NCI-H1417 (cell line): ENCODE results near the gene NISCH.

Source experiments
- DNase-seq, 3 experiments: peaks; one replicate each; lab custom pipeline; 2025; lab: John Stamatoyannopoulos, UW

Gene NISCH

DNA sequence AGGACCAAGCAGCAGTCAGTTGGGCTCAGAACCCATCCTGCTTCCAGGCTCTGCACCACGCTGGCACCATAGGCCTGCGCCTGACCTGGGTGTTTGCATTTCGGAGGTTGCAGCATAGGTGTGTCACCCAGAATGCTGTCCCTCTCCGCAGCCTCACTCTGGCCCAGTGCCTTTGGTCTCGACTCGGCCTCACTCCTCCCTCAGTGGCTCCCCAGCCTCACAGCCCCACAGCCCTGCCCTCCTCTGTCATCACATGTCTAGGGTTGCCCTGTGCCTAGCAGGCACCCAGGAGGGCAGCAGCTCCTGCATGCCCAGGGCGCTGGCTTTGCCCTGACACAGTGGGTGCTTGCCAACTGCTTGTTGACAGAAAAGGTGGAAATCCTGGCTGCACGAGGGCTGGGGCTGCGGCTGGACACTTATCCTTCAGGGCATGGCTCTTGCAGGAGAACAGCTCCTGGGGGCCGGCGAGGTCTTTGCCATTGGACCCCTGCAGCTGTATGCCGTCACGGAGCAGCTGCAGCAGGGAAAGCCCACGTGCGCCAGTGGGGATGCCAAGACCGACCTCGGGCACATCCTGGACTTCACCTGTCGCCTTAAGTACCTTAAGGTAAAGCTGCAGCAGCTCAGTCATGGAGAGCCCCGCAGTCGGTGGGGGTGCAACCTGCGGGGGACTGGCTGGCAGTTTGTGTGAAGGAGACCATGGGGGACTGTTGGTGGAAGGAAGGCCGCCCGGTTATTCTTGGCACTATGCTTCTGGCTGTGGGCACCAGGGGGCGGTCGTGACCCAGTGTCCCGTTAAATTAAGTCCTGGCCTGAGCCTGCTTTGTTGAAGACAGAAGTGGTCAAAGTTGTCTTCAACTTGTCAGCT is 16.2 kb downstream of the NISCH start:
- DNase-seq = no peak

DNA sequence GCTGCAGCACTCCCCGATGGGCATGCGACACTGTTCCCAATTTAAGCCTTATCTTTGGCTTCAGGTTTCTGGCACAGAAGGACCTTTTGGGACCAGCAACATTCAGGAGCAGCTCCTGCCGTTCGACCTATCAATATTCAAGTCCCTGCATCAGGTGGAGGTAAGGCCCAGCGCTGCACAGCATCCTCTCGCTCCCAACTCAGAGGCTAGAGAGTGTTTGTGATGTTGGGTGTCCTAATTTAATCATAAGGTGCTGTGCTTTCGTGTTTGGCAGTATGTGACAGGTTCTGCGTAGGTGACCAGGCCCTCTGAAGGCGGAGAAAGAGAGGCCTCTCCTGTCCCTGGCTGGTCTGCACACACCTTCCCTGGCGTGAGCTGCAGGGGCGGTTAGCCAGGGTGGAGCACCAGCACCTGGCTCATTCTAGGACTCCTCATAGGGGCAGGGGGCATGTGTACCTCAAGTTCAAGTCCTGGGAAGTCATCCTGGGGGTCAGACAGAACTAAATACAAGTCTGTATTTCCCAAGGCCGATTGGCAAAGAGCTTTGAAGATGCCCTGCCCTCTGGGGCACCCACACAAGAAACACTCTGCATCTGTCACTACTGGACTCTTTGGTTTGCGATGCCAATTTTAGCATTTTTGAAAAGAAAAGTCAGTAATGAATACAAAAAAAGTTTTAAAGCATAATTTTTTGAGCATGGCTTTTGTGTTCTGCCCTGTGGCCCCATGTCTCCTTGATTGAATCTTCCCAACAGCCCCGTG is 17.0 kb downstream of the NISCH start:
- no peak for DNase-seq

DNA sequence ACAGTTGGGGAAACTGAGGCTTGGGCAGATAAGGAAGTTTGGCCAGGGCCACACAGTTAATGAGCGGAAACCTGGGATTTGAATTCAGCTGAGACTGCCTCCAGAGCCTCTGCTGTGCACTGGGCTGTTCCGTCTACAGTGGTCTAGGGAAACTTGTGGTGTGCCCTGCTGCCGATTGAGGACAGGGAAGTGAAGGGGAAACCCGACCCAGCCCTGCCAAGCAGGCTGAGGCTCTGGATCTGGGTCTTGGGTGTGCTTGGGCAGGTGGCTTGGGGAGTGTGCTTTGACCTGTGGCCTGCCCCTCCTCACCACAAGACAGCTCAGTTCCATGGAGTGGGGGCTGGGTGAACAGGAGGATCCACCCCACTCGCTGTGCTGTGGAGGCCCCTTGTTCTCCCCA is 17.6 kb downstream of the NISCH start:
- no peak for DNase-seq

DNA sequence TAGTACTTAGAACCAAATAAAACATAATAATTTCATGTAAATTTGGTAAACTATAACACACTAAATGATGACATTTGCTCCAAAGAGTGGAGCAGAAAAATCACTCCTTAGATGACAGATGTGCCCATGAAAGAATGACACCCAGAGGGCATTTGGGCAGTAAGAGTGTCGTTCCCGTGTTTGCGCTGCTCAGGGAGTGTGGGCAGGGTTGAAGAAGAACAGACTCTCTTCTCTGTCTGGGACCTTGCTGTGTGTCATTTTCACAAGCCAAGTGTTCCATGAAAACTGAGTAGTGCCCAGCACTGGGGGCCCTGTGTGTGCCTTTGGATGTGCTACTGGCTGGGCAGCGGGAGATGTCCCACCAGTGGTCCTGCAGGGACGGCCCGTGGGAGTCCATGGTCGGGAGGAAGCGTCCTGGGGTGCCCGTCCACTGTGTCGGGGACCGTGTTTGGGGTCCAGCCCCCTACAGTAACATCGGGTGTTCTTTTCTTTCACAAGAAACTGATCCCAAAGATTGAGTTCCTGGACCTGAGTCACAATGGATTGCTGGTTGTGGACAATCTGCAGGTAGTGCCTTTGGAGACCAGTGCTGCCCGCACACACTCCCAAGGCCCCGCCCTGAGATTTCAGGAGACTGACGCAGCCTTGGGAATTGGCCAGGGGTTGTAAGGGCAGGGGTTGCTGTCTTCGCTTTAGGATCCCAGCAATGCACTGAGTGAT is 21.8 kb downstream of the NISCH start:
- DNase-seq = no peak

GRCh38 chr3:52477796-52478095 is 22.3 kb downstream of the NISCH start:
- no peak for DNase-seq

DNA sequence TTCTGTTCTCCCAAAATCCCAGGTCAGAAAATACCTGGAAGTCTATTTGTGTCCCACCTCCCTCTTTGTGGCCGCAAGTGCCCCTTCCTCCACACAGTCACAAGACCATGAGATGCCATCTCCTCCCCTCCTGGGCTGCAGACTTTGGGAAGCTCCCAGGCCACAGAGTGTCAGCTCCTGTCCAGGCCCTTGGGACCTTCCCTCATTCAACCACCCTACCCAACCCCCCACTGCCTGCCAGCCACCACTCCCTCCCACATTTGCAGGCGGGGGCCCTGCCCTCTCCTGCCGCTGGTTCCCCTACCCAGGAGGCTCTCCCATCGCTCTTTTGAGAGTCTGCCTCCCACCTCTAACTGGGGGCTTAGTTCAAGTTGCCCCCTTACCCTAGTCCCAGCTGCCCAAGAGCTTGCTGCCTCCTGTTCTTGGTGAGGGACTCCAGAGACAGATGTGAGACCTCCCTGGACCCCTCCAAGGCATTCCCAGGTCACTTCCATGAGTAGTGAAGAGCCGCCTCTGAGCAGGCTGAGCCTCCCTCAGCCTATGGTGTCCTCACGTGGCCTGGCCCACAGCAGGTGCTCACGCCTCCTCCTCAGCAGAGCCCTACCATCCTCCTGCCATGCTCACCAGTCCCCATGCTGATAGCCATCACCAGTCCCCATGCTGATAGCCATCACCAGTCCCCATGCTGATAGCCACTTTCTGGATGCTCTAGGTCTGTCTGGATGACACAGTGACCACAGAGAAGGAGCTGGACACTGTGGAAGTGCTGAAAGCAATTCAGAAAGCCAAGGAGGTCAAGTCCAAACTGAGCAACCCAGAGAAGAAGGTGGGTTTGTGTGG is 23.9 kb downstream of the NISCH start:
- no peak for DNase-seq

DNA sequence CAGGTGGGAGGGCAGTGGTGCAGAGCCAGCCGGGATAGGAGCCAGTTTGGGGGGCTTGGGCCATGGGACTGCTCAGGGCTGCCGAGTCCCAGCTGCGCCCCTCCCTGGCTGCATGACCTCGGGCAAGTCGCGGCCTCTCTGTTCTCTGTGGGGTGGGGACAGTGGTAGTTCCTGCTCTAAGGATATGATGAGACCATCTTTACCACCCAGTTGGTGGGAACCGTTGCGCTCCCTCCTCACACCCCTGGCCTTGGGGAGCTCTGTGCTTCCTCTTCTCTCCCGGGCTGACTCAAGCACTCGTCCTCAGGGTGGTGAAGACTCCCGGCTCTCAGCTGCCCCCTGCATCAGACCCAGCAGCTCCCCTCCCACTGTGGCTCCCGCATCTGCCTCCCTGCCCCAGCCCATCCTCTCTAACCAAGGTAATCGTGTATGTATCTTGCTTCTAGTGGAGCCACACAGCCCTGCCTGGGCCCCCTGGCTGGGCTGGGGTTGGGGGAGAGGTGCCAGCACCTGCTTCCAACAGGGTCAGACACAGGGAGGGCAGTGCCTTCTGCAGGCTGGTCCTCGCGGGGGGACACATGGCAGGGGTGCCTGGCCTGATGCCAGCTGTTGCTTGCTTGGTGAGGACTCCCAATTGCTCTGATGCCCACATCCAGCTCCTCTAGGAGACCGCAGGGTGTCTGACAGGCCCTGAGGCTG is 24.6 kb downstream of the NISCH start:
- DNase-seq = no peak

DNA sequence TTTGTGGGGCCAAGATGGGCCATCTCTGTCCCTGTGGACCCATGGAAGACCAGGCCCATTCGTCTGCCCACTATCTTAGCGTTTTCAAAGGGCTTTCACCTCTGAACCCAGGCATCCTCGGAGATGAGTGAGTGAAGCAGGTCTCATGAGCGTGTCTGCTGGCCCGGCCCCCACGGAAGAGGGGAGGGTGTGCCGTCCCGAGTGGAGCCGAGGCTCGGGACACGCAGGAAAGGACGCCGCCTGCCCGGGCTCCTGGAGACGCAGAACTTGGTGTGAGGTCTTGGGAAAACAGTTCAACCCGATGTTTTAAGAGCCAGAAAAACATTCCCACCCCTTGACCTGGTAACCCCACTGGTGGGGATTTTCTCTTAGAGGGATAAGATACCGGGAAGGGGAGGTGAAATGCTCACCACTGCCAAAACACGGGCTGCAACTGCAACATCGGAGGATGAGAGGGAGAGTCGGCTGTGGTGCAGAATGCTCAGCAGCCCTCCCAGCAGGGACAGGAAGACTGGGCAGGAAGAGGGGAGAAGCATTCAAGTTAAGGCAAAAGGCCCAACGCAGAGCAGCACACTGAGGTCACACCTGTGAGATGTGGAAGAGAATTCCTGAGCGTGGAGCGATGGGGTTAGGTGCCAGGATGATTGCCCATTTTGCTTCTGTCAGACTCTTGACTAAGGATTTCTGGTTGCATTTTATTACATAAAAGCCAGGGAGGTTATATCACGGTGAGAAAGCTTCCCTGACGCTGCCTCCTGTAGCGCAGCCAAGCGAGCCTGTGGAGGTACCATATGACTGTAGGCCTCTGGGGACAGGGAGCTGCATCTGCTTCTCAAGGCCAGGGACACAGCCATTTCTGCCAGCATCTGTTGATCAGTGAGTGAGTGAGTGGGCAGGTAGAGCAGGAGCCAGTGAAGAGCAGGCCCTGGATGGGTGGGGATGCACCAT is 25.6 kb downstream of the NISCH start:
- DNase-seq = no peak

GRCh38 chr3:52481819-52482521 is 26.6 kb downstream of the NISCH start:
- peak in 1 of 3 experiments; percentile 2 for DNase-seq

DNA sequence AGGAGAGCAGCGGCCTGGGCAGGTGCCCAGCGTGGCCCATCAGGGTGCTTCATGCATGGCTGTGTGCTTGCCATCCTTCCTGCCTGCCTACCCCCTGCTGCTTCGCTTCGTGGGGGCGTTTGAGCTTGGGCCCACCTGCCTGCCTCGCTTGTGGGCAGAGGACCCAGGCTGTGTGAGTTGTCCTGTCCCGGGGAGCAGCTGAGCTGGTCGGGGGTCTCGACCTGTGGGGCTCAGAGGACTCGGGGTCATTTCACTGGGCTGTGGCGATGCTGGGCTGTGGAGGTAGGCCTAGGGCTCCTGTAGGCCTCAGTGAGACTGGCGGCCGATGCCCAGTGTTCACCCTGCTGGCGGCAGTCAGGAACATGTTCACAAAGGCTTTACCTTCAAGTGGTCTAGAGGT is 27.7 kb downstream of the NISCH start:
- DNase-seq = no peak

- no peak for DNase-seq
Measured at GRCh38 chr3:52483577-52484381, 28.4 kb downstream of the NISCH start.

DNA sequence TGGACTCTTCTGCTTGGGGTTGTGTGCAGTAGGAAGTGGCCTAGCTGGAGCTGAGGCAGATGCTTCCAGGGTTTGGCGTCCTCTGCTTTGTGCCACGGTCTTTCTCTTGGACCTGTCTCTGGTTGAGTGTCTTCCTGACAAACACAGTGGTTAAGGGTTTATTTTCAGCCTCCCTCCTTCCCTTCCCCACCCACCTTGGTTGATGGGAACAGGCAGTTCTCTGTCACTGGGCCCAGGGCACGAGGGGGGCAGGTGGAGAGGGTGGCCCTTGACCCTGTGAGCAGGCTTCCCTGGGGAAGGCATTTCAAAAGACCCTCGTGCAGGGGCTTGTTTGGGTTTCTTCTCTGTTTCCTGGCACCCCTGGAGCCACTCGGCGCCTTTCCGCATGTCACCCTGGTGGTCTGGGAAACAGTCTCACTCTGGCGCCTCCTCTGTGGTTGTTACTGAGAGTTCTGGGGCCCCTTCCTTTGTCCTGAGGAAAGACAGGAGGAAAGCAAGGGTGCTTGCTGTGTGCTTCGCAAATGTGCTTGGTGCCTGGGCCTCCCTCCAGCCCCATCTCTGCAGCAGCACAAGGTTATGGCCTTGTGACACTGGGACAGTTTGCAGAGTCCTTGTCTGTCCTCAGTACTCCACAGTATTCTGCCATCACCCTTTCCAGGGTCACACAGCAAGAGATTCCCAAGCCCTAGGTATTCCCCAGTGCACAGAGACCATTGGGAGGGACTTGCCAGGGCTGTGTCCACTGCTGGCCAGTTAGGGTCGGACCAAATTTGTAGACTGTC is 29.5 kb downstream of the NISCH start:
- DNase-seq = no peak

- DNase-seq = no peak
Measured at GRCh38 chr3:52487050-52487787, 31.8 kb downstream of the NISCH start.

- DNase-seq = no peak
Measured at GRCh38 chr3:52487788-52488691, 32.6 kb downstream of the NISCH start.

DNA sequence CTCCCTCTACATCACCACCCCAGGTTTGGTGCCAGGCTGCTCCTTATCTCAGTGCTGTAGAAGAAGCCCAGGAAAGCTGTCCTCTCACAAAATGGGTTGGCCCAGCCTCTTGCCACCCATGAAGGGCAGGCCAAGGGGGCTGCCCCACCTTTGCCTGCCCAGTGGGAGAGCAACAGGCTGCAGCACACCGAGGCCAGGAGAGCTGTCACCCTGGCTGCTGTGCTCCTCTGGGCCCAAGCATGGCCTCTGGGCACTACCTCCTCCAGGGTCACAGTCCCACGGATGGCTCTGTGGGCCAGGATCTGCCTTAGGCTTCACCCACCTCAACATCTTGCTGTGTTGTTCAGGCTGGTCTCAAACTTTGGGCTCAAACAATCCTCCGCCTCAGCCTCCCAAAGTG is 33.3 kb downstream of the NISCH start:
- no peak for DNase-seq

DNA sequence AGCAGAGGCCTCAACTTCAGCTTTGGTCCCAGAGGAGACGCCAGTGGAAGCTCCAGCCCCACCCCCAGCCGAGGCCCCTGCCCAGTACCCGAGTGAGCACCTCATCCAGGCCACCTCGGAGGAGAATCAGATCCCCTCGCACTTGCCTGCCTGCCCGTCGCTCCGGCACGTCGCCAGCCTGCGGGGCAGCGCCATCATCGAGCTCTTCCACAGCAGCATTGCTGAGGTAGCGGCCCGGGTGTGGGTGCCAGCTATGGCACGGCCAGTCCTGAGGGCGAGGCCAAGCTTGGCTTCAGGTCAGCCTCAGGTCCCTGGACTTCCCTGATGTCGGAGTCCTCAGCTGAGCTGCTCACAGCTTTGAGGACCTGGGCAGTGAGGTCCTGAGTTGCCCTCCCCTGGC is 34.0 kb downstream of the NISCH start:
- DNase-seq = no peak
